SJCRH30 (cell line): Measurements from ENCODE around the gene MPDZ. TPM values are rescaled to one million over a fixed set of nuclear protein-coding genes. Genes with fewer than 3 reads are reported as not detected.

ENCODE experiments used
- DNase-seq, 2 experiments: peaks; one replicate each; pipeline ENCODE4 v3.0.0-alpha.2; 2015 to 2020
- H3K27ac ChIP-seq: fragments of 250-450 bp; sonication (Bioruptor Pico); 2 replicates; pipeline ENCODE4 v1.5.1; 2020; ENCODE audit warnings: mild to moderate bottlenecking, moderate library complexity
- H3K27me3 ChIP-seq: fragments of 250-450 bp; sonication (Bioruptor Pico); 2 replicates; pipeline ENCODE4 v1.5.1; 2020; ENCODE audit warnings: mild to moderate bottlenecking, moderate library complexity
- H3K36me3 ChIP-seq: fragments of 250-450 bp; sonication (Bioruptor Pico); 2 replicates; pipeline ENCODE4 v1.5.1; 2020; ENCODE audit warnings: mild to moderate bottlenecking, moderate library complexity
- H3K4me1 ChIP-seq: fragments of 250-450 bp; sonication (Bioruptor Pico); 2 replicates; pipeline ENCODE4 v1.5.1; 2020; ENCODE audit warnings: mild to moderate bottlenecking, moderate library complexity
- H3K4me3 ChIP-seq: fragments of 250-450 bp; sonication (Bioruptor Pico); 2 replicates; pipeline ENCODE4 v1.5.1; 2020; ENCODE audit warnings: mild to moderate bottlenecking, moderate library complexity
- H3K9me3 ChIP-seq: fragments of 250-450 bp; sonication (Bioruptor Pico); replicated peaks from 2 replicates; pipeline ENCODE4 v1.5.1; 2020; ENCODE audit warnings: mild to moderate bottlenecking, moderate library complexity
- total RNA-seq: library from RNA; depleted of rRNA; stranded (reverse); fragments of >200 nt; shearing (Covaris generic); gene quantifications from 2 replicates; pipeline ENCODE4 v1.2.3, GENCODE V29; 2014

MPDZ gene
- total RNA-seq, 1 experiment from 2014 or later: 39.6 TPM

GRCh38 chr9:13175732-13176131, 103.8 kb downstream of the MPDZ start:
- Histone ChIP-seq H3K27me3 (no peaks in the 10 kb centered on the region), H3K27ac (no peak overlapping the region), H3K4me1 (peaks cover 4% of the 10 kb centered on the region), H3K36me3 (peaks cover 38% of the 10 kb centered on the region), H3K4me3 (no peak overlapping the region), H3K9me3 (no peaks in the 10 kb centered on the region)
- no peak for DNase-seq

DNA sequence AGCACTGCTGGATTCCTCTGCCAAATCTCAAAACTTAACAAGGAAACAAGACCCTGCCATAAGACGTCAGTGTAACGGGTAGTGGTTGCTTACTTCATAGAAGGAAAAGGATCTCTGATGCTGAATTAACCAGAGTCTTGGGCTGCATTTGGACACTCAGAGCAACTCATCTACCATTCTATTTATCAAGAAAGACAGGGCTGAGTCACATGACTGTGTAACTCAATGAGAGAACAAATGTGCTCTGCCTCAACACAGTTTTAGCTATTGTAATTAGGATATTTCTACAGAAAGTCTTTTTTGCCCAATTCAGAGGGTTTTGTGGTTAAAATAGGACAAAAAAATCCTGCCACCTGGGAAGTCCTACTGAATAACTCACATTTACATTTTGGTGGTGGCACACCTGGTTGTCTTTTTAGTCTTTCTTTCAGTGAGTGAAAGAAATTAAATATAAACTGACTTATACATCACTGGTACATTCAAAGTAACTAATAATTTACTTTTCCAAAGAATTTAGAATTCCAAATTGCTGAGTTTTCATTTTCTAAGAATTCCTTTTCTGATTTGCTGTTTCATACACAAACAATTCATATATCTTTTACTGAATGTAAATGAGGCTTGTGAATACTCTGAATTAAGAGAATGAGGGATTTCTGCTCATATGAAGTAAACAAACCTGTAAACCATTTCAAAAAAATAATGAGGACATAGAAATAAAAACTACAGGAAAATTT, 104.4 kb downstream of the MPDZ start:
- DNase-seq: no peak
- Histone ChIP-seq H3K9me3 (no peaks in the 10 kb centered on the region), H3K36me3 (peaks cover 43% of the 10 kb centered on the region), H3K27me3 (no peaks in the 10 kb centered on the region), H3K4me3 (no peak overlapping the region), H3K4me1 (no peaks in the 10 kb centered on the region; the same call in 1 of the 2 replicates), H3K27ac (no peak overlapping the region)

- H3K27ac ChIP-seq: no peak overlapping the region
- peaks cover 34% of the 10 kb centered on the region for H3K36me3 ChIP-seq
- no peak overlapping the region for H3K4me3 ChIP-seq
- H3K4me1 ChIP-seq: no peaks in the 10 kb centered on the region
- H3K9me3 ChIP-seq: no peaks in the 10 kb centered on the region
- no peak for DNase-seq
- H3K27me3 ChIP-seq: no peaks in the 10 kb centered on the region
Observed at GRCh38 chr9:13173553-13173952, 105.9 kb downstream of the MPDZ start.

- H3K4me3 ChIP-seq: no peak overlapping the region
- H3K27ac ChIP-seq: no peak overlapping the region
- DNase-seq: no peak
- no peaks in the 10 kb centered on the region for H3K9me3 ChIP-seq
- peaks cover 33% of the 10 kb centered on the region for H3K36me3 ChIP-seq
- no peaks in the 10 kb centered on the region for H3K4me1 ChIP-seq
- no peaks in the 10 kb centered on the region for H3K27me3 ChIP-seq
Observed at GRCh38 chr9:13171261-13171660, 108.2 kb downstream of the MPDZ start.

- no peak for DNase-seq
- H3K27me3 ChIP-seq: no peaks in the 10 kb centered on the region
- H3K36me3 ChIP-seq: peaks cover 34% of the 10 kb centered on the region
- H3K4me3 ChIP-seq: no peak overlapping the region
- H3K27ac ChIP-seq: no peak overlapping the region
- H3K9me3 ChIP-seq: no peaks in the 10 kb centered on the region
- no peaks in the 10 kb centered on the region for H3K4me1 ChIP-seq
Observed at GRCh38 chr9:13166996-13167395, 112.5 kb downstream of the MPDZ start.

DNA sequence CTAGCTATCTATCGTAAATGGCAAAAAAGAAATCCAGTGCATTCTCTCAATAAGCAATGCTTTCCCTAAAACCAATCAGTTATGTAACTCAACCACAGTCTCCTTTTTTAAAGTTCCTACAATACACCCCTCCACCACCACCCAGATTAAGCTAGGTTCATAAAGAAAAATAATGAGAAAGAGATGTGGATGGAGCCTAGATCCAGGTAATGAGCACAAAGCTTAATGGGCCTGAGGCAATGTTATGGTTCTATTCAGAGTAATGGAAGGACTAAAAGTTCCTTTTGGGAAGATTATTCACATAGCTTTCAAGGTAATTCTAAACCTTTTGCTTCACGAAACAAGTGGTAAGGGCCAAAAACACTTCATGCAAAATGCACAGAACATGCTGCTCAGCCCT, 113.5 kb downstream of the MPDZ start:
- DNase-seq: no peak
- Histone ChIP-seq H3K27ac (no peak overlapping the region), H3K9me3 (no peaks in the 10 kb centered on the region), H3K4me1 (no peaks in the 10 kb centered on the region), H3K27me3 (no peaks in the 10 kb centered on the region), H3K36me3 (peaks cover 27% of the 10 kb centered on the region), H3K4me3 (no peak overlapping the region)

DNA sequence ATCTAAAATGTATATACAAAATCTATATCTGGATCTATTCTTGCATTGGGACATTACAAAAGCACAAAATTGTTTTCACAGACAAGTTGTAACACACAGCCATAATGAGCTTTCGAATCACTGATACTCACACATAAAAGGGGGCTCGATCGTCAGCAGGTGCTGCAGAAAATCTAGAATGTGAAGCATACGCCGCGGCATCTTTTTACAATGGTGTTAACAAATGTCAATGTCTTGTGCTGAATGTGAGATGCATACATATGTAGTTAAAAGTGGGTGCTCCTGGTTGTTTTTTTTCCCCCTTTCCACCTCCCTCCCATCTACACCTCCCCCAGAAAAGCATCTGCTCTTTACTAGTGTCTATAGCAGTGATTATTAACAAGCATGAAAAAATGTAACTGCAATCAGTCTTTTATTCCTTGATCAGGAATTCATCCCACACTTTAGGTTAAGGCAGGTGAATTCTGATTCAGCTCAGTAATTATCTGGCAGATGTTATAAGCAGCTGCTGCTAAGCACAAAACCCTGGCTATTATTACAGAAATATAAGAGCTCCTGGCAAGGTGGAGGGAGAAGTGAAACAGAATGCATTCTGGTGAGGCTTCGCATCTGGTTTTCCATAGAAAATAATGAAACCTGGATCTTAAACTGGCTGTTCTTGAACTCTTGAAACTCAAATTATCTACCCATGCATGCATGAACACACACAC, 114.1 kb downstream of the MPDZ start:
- no peak overlapping the region for H3K4me3 ChIP-seq
- peaks cover 21% of the 10 kb centered on the region for H3K36me3 ChIP-seq
- no peaks in the 10 kb centered on the region for H3K27me3 ChIP-seq
- no peaks in the 10 kb centered on the region for H3K9me3 ChIP-seq
- H3K4me1 ChIP-seq: no peaks in the 10 kb centered on the region
- H3K27ac ChIP-seq: no peak overlapping the region
- no peak for DNase-seq

DNA sequence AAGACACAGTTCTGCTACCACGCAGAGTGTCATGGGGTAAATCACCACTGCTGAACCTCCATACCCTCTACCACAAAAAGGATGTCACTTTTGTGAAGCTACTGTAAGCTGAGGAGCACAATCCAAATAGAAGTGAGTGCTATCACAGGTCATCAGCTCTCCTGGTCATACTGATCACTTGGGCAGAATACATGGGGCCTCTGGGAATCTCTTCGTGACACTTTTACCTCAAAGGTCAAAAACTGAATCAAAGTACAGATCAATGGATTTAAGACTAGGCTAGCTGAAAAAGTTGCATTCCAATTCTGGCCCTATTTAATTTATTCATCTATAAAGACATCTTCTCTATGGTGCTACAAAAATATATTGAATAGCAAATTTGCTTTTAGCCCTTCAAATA, 115.5 kb downstream of the MPDZ start:
- H3K9me3 ChIP-seq: no peaks in the 10 kb centered on the region
- H3K36me3 ChIP-seq: peaks cover 19% of the 10 kb centered on the region
- no peaks in the 10 kb centered on the region for H3K27me3 ChIP-seq
- H3K4me1 ChIP-seq: no peaks in the 10 kb centered on the region
- no peak overlapping the region for H3K27ac ChIP-seq
- H3K4me3 ChIP-seq: no peak overlapping the region
- no peak for DNase-seq

- H3K27me3 ChIP-seq: no peaks in the 10 kb centered on the region
- no peak for DNase-seq
- H3K9me3 ChIP-seq: no peaks in the 10 kb centered on the region; the same call in 1 of the 2 replicates
- peaks cover 19% of the 10 kb centered on the region for H3K36me3 ChIP-seq
- H3K4me1 ChIP-seq: no peaks in the 10 kb centered on the region
- no peak overlapping the region for H3K4me3 ChIP-seq
- no peak overlapping the region for H3K27ac ChIP-seq
Observed at GRCh38 chr9:13163287-13163686, 116.2 kb downstream of the MPDZ start.

GRCh38 chr9:13160051-13160450, 119.4 kb downstream of the MPDZ start:
- H3K4me3 ChIP-seq: no peak overlapping the region
- no peaks in the 10 kb centered on the region for H3K27me3 ChIP-seq
- no peaks in the 10 kb centered on the region for H3K4me1 ChIP-seq
- peaks cover 16% of the 10 kb centered on the region for H3K36me3 ChIP-seq
- no peak overlapping the region for H3K27ac ChIP-seq
- no peaks in the 10 kb centered on the region; the same call in 1 of the 2 replicates for H3K9me3 ChIP-seq
- DNase-seq: no peak

DNA sequence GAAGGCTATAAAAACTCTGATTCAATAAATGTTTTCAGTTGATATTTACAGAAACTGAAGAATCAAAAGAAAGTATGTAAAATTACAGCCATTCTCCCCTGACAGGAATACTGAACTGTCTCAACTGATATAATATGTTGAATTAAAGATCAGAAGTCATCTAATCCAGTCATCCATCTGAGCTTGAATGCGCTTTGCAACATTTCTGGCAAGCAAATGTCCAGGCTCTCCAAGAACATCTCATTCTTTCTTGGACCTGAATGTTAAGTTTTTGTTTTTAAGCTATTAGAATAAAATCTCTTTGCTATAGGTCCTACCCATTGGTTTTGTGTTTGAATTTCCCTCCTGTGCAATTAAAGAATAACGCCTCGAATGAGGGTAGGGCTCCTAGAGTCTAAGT, 120.5 kb downstream of the MPDZ start:
- no peaks in the 10 kb centered on the region for H3K4me1 ChIP-seq
- no peaks in the 10 kb centered on the region; the same call in 1 of the 2 replicates for H3K9me3 ChIP-seq
- no peak overlapping the region for H3K27ac ChIP-seq
- H3K4me3 ChIP-seq: no peak overlapping the region
- DNase-seq: no peak
- H3K27me3 ChIP-seq: no peaks in the 10 kb centered on the region
- H3K36me3 ChIP-seq: peaks cover 11% of the 10 kb centered on the region

DNA sequence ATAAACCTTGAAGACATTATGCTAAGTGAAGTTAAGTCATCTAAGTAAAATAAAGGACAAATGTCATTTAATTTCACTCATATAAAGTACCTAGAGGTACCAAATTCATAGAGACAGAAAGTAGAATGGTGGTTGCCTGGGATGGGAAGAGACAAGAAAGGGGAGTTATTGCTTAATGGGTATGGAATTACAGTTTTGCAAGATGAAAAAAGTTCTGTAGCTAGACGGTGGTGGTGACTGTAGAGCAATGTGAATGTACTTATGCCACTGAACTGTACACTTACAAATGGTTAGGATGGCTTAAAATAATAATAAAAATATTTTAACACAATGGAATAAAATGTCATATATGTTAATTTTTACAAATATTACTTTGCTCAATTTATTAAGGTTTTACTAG, 128.0 kb downstream of the MPDZ start:
- peaks cover 13% of the 10 kb centered on the region for H3K36me3 ChIP-seq
- no peak for DNase-seq

DNA sequence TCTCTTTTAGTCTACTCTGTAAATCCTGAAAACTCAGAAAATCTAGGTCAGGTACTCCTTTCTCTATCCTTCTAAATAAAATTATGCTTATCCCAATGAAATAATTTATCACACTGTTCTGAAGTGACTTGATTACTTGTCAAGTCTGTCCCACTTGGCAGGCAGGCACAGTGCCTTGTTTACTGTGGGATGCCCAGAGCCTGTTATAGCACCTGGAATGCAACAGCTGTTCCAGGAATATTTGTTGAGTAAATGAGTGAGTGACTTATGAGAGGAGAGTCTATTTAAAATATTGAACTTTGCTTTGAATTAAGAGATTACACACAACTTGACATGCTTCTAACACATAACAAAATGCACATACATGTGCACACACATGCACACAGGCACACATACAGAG, 130.0 kb downstream of the MPDZ start:
- Histone ChIP-seq H3K27ac (no peak overlapping the region), H3K36me3 (peaks cover 14% of the 10 kb centered on the region), H3K4me3 (no peak overlapping the region), H3K4me1 (no peaks in the 10 kb centered on the region), H3K27me3 (no peaks in the 10 kb centered on the region), H3K9me3 (no peaks in the 10 kb centered on the region)
- DNase-seq: peak; percentile 3 to 13

More for the DNA sequence above, 128.0 kb downstream of the MPDZ start:
- Histone ChIP-seq H3K27me3 (no peaks in the 10 kb centered on the region), H3K9me3 (no peaks in the 10 kb centered on the region), H3K4me3 (no peak overlapping the region), H3K4me1 (no peaks in the 10 kb centered on the region), H3K27ac (no peak overlapping the region)

GRCh38 chr9:13146840-13147239, 132.7 kb downstream of the MPDZ start:
- no peaks in the 10 kb centered on the region for H3K27me3 ChIP-seq
- H3K36me3 ChIP-seq: peaks cover 14% of the 10 kb centered on the region
- H3K9me3 ChIP-seq: no peaks in the 10 kb centered on the region
- DNase-seq: no peak
- no peaks in the 10 kb centered on the region for H3K4me1 ChIP-seq
- no peak overlapping the region for H3K27ac ChIP-seq
- H3K4me3 ChIP-seq: no peak overlapping the region

GRCh38 chr9:13145340-13145739, 134.2 kb downstream of the MPDZ start:
- Histone ChIP-seq H3K4me3 (no peak overlapping the region), H3K36me3 (peaks cover 14% of the 10 kb centered on the region), H3K27ac (no peak overlapping the region), H3K9me3 (no peaks in the 10 kb centered on the region), H3K4me1 (peaks cover 2% of the 10 kb centered on the region; the same call in 1 of the 2 replicates), H3K27me3 (no peaks in the 10 kb centered on the region)
- DNase-seq: no peak
